Measurements from ENCODE around the gene SH3PXD2B.
"Not testable (repeated sequence)": the region's sequence is repeated elsewhere in the genome, so short reads cannot be mapped to it uniquely, and the experiment has no call there.

DNA sequence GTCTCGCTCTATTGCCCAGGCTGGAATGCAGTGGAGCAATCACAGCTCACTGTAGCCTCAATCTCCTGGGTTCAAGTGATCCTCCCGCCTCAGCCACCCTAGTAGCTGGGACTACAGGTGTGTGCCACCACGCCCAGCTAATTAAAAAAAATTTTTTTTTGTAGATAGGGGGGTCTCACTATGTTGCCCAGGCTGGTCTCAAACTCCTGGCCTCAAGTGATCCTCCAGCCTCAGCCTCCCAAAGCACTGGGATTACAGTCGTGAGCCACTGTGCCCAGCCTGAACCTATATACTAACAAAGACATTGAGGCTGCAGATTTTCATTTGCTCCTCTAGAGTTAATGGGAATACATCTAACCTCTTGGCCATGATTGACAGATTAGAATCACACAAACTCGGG lies 105.6 kb downstream of the SH3PXD2B start:
- TF ChIP-seq, protein P1, sequence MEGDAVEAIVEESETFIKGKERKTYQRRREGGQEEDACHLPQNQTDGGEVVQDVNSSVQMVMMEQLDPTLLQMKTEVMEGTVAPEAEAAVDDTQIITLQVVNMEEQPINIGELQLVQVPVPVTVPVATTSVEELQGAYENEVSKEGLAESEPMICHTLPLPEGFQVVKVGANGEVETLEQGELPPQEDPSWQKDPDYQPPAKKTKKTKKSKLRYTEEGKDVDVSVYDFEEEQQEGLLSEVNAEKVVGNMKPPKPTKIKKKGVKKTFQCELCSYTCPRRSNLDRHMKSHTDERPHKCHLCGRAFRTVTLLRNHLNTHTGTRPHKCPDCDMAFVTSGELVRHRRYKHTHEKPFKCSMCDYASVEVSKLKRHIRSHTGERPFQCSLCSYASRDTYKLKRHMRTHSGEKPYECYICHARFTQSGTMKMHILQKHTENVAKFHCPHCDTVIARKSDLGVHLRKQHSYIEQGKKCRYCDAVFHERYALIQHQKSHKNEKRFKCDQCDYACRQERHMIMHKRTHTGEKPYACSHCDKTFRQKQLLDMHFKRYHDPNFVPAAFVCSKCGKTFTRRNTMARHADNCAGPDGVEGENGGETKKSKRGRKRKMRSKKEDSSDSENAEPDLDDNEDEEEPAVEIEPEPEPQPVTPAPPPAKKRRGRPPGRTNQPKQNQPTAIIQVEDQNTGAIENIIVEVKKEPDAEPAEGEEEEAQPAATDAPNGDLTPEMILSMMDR (IDR thresholded peaks at IDR 0.05) = not testable (repeated sequence)
- TF ChIP-seq POLR2A (IDR thresholded peaks at IDR 0.05) = not testable (repeated sequence)

Measured in vagina (tissue), 2 donors.